ENCODE data around the gene SFI1. TPM values are rescaled to one million over a fixed set of nuclear protein-coding genes. Genes with fewer than 3 reads are reported as not detected.
"Not testable (repeated sequence)": the region's sequence is repeated elsewhere in the genome, so short reads cannot be mapped to it uniquely, and the experiment has no call there.

The SFI1 gene
- total RNA-seq, 1 donor from 2014 or later, result 40.6 TPM

- H3K27ac Mint-ChIP-seq (ENCODE audit: unreplicated experiment), result no peak overlapping the region
- no peak overlapping the region for H3K4me3 Mint-ChIP-seq (ENCODE audit: unreplicated experiment)
Measured at GRCh38 chr22:31652088-31652487, 155.8 kb downstream of the SFI1 start.

GRCh38 chr22:31652911-31653684, 156.8 kb downstream of the SFI1 start:
- H3K4me3 Mint-ChIP-seq (ENCODE audit: unreplicated experiment), result no peak overlapping the region
- H3K27ac Mint-ChIP-seq (ENCODE audit: unreplicated experiment), result no peak overlapping the region
- H3K36me3 Mint-ChIP-seq (ENCODE audit: unreplicated experiment), result peaks cover 4% of the 10 kb centered on the region
- no peaks in the 10 kb centered on the region for H3K27me3 Mint-ChIP-seq (ENCODE audit: unreplicated experiment)
- no peak for DNase-seq (ENCODE audit: extremely low spot score, unreplicated experiment)
- no peak for TF ChIP-seq CTCF (IDR thresholded peaks at IDR 0.05)
- H3K4me1 Mint-ChIP-seq (ENCODE audit: unreplicated experiment), result peaks cover 10% of the 10 kb centered on the region
- H3K9me3 Mint-ChIP-seq (ENCODE audit: unreplicated experiment), result no peaks in the 10 kb centered on the region

More at GRCh38 chr22:31652088-31652487, 155.8 kb downstream of the SFI1 start:
- no peaks in the 10 kb centered on the region for H3K9me3 Mint-ChIP-seq (ENCODE audit: unreplicated experiment)
- no peak for TF ChIP-seq CTCF (IDR thresholded peaks at IDR 0.05)
- H3K27me3 Mint-ChIP-seq (ENCODE audit: unreplicated experiment), result no peaks in the 10 kb centered on the region
- H3K36me3 Mint-ChIP-seq (ENCODE audit: unreplicated experiment), result peaks cover 4% of the 10 kb centered on the region
- DNase-seq (ENCODE audit: extremely low spot score, unreplicated experiment), result no peak
- H3K4me1 Mint-ChIP-seq (ENCODE audit: unreplicated experiment), result peaks cover 10% of the 10 kb centered on the region

- no peak overlapping the region for H3K4me3 Mint-ChIP-seq (ENCODE audit: unreplicated experiment)
- H3K9me3 Mint-ChIP-seq (ENCODE audit: unreplicated experiment), result no peaks in the 10 kb centered on the region
- H3K27ac Mint-ChIP-seq (ENCODE audit: unreplicated experiment), result no peak overlapping the region
- TF ChIP-seq CTCF (IDR thresholded peaks at IDR 0.05), result no peak
- peaks cover 4% of the 10 kb centered on the region for H3K36me3 Mint-ChIP-seq (ENCODE audit: unreplicated experiment)
- no peaks in the 10 kb centered on the region for H3K27me3 Mint-ChIP-seq (ENCODE audit: unreplicated experiment)
- H3K4me1 Mint-ChIP-seq (ENCODE audit: unreplicated experiment), result peaks cover 10% of the 10 kb centered on the region
- DNase-seq (ENCODE audit: extremely low spot score, unreplicated experiment), result no peak
Measured at GRCh38 chr22:31653944-31654343, 157.6 kb downstream of the SFI1 start.

GRCh38 chr22:31654408-31654807, 158.1 kb downstream of the SFI1 start:
- Mint-ChIP-seq H3K4me3 (ENCODE audit: unreplicated experiment) (no peak overlapping the region), H3K27ac (ENCODE audit: unreplicated experiment) (no peak overlapping the region), H3K4me1 (ENCODE audit: unreplicated experiment) (peaks cover 10% of the 10 kb centered on the region), H3K27me3 (ENCODE audit: unreplicated experiment) (no peaks in the 10 kb centered on the region), H3K36me3 (ENCODE audit: unreplicated experiment) (peaks cover 4% of the 10 kb centered on the region), H3K9me3 (ENCODE audit: unreplicated experiment) (no peaks in the 10 kb centered on the region)
- TF ChIP-seq CTCF (IDR thresholded peaks at IDR 0.05), result no peak
- no peak for DNase-seq (ENCODE audit: extremely low spot score, unreplicated experiment)

GRCh38 chr22:31659246-31659645, 162.9 kb downstream of the SFI1 start:
- Mint-ChIP-seq H3K9me3 (ENCODE audit: unreplicated experiment) (no peaks in the 10 kb centered on the region), H3K27me3 (ENCODE audit: unreplicated experiment) (no peaks in the 10 kb centered on the region), H3K27ac (ENCODE audit: unreplicated experiment) (no peak overlapping the region), H3K36me3 (ENCODE audit: unreplicated experiment) (no peaks in the 10 kb centered on the region), H3K4me3 (ENCODE audit: unreplicated experiment) (no peak overlapping the region), H3K4me1 (ENCODE audit: unreplicated experiment) (peaks cover 21% of the 10 kb centered on the region)
- DNase-seq (ENCODE audit: extremely low spot score, unreplicated experiment), result no peak
- no peak for TF ChIP-seq CTCF (IDR thresholded peaks at IDR 0.05)

GRCh38 chr22:31660860-31661341, 164.6 kb downstream of the SFI1 start:
- Mint-ChIP-seq H3K27ac (ENCODE audit: unreplicated experiment) (peak overlapping the region; percentile 88), H3K4me1 (ENCODE audit: unreplicated experiment) (peaks cover 21% of the 10 kb centered on the region), H3K4me3 (ENCODE audit: unreplicated experiment) (peak overlapping the region; percentile 99)
- H3K9me3 Mint-ChIP-seq (ENCODE audit: unreplicated experiment); H3K27me3 Mint-ChIP-seq (ENCODE audit: unreplicated experiment); H3K36me3 Mint-ChIP-seq (ENCODE audit: unreplicated experiment); DNase-seq (ENCODE audit: extremely low spot score, unreplicated experiment): not testable (repeated sequence)

Measured in osteocyte (in vitro differentiated cells).